Measurements from ENCODE around the gene KIAA0513. TPM values are rescaled to one million over a fixed set of nuclear protein-coding genes. Genes with fewer than 3 reads are reported as not detected.

The KIAA0513 gene
- total RNA-seq, 1 experiment from 2014 or later: 6.6 TPM

- intact Hi-C loops (cut with micrococcal nuclease): no loop called here
- Histone ChIP-seq H3K9me2 (ENCODE audit: insufficient read depth) (no peaks in the 10 kb centered on the region), H3K36me3 (ENCODE audit: control insufficient read depth in 1 of 2, insufficient read depth in 2 of 2, low read length in 2 of 2) (no peaks in the 10 kb centered on the region), H3K27me3 (ENCODE audit: insufficient read depth, low read length) (no peaks in the 10 kb centered on the region), H3K9ac (ENCODE audit: low read length) (no peak overlapping the region), H2AFZ (ENCODE audit: low read depth, low read length, poor library complexity, severe bottlenecking) (no peak overlapping the region), H3K4me2 (ENCODE audit: low read length) (peak overlapping the region; percentile 55), H3K4me1 (ENCODE audit: control insufficient read depth in 1 of 2, insufficient read depth in 2 of 2, low read length in 2 of 2) (peaks cover 29 to 67% of the 10 kb centered on the region in 2 experiments), H3K9me3 (ENCODE audit: control insufficient read depth in 1 of 2, insufficient read depth in 1 of 2, low read depth in 1 of 2, low read length in 2 of 2) (no peaks in the 10 kb centered on the region), H3K79me2 (ENCODE audit: insufficient read depth, low read length) (peaks cover 98% of the 10 kb centered on the region), H3K4me3 (replicated peaks in 1 of 2; ENCODE audit: low read depth in 1 of 2, low read length in 2 of 2) (no peak overlapping the region), H3K27ac (ENCODE audit: low read depth, low read length) (no peak overlapping the region), H4K20me1 (ENCODE audit: insufficient read depth) (no peaks in the 10 kb centered on the region)
- no peak for DNase-seq (ENCODE audit: low read depth, low spot score)
- ChIA-PET POLR2A (no interaction called here), RAD21 (ENCODE audit: low non-redundant PET in 1 of 2, low total read pairs in 2 of 2, uncharacterized antibody in 2 of 2, unreplicated experiment in 2 of 2) (no interaction called here), CTCF (interaction anchor here (2.1 kb wide), 1 partner anchor 25 kb away, joined by 5 read pairs; no protein-coding TSS in a partner anchor)
- no TSS peak for BruUV-seq (replicated peaks)
- TF ChIP-seq FOSL1 (IDR thresholded peaks at IDR 0.05; ENCODE audit: low read depth) (no peak), POLR2A (IDR thresholded peaks at IDR 0.05; ENCODE audit: borderline replicate concordance, extremely low read depth, insufficient read depth, insufficient read length) (no peak), CEBPB (IDR thresholded peaks at IDR 0.05; ENCODE audit: low read depth) (no peak), EGR1 (IDR thresholded peaks at IDR 0.05; ENCODE audit: low read depth) (no peak), SIN3A (IDR thresholded peaks at IDR 0.05; ENCODE audit: low read depth) (no peak), RAD21 (IDR thresholded peaks at IDR 0.05; ENCODE audit: low read depth) (no peak), ZNF274 (IDR thresholded peaks at IDR 0.05; ENCODE audit: low read depth, low read length) (no peak), EZH2 (IDR thresholded peaks at IDR 0.05) (no peak)
- TF ChIP-seq, protein P1, sequence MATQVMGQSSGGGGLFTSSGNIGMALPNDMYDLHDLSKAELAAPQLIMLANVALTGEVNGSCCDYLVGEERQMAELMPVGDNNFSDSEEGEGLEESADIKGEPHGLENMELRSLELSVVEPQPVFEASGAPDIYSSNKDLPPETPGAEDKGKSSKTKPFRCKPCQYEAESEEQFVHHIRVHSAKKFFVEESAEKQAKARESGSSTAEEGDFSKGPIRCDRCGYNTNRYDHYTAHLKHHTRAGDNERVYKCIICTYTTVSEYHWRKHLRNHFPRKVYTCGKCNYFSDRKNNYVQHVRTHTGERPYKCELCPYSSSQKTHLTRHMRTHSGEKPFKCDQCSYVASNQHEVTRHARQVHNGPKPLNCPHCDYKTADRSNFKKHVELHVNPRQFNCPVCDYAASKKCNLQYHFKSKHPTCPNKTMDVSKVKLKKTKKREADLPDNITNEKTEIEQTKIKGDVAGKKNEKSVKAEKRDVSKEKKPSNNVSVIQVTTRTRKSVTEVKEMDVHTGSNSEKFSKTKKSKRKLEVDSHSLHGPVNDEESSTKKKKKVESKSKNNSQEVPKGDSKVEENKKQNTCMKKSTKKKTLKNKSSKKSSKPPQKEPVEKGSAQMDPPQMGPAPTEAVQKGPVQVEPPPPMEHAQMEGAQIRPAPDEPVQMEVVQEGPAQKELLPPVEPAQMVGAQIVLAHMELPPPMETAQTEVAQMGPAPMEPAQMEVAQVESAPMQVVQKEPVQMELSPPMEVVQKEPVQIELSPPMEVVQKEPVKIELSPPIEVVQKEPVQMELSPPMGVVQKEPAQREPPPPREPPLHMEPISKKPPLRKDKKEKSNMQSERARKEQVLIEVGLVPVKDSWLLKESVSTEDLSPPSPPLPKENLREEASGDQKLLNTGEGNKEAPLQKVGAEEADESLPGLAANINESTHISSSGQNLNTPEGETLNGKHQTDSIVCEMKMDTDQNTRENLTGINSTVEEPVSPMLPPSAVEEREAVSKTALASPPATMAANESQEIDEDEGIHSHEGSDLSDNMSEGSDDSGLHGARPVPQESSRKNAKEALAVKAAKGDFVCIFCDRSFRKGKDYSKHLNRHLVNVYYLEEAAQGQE (IDR thresholded peaks at IDR 0.05; ENCODE audit: low read depth): no peak
- ATAC-seq: peak; percentile 30
These were observed 23.6 kb upstream of the KIAA0513 start for GRCh38 chr16:85003725-85004586.
